SU-DHL-6 (cell line): ENCODE measurements around the gene PDE7B.

Experiments used
- H2AFZ ChIP-seq: fragments of 200-600 bp; sonication (generic); 2 replicates; pipeline ENCODE4 v1.6.1; 2014; ENCODE audit warnings: low read depth, mild to moderate bottlenecking, moderate library complexity, mixed read lengths, antibody characterized with exemption, low read length; ENCODE audit not compliant: severe bottlenecking
- H3F3A ChIP-seq: fragments of 200-600 bp; shearing (Covaris generic); 2 replicates; pipeline ENCODE4 v1.6.0; 2016; ENCODE audit warnings: antibody characterized with exemption, mild to moderate bottlenecking; ENCODE audit not compliant: insufficient read depth
- H3K27ac ChIP-seq: fragments of 200-600 bp; sonication (generic); 2 replicates; pipeline ENCODE4 v1.5.1; 2016; ENCODE audit warnings: low read depth, mild to moderate bottlenecking, low read length, moderate library complexity, mixed read lengths
- H3K27me3 ChIP-seq: fragments of 200-600 bp; sonication (generic), shearing (Covaris generic); 2 replicates; pipeline ENCODE4 v1.6.0; 2014; ENCODE audit warnings: mild to moderate bottlenecking, low read length
- H3K36me3 ChIP-seq: fragments of 200-600 bp; sonication (generic); 2 replicates; pipeline ENCODE4 v1.6.1; 2014; ENCODE audit warnings: mild to moderate bottlenecking, low read length, mixed read lengths
- H3K4me2 ChIP-seq: fragments of 300-600, 200-600 bp; shearing (Covaris generic), sonication (generic); 2 replicates; pipeline ENCODE4 v1.6.0; 2014; ENCODE audit warnings: low read length, low read depth, mild to moderate bottlenecking; ENCODE audit not compliant: poor library complexity, severe bottlenecking
- H3K4me3 ChIP-seq: fragments of 200-600 bp; sonication (generic); 2 replicates; pipeline ENCODE4 v1.5.1; 2014; ENCODE audit warnings: antibody characterized with exemption, low read length, mild to moderate bottlenecking, mixed read lengths; ENCODE audit not compliant: insufficient read depth, poor library complexity, severe bottlenecking
- H3K79me2 ChIP-seq: fragments of 200-600 bp; sonication (generic); 2 replicates; pipeline ENCODE4 v1.6.1; 2014; ENCODE audit warnings: mild to moderate bottlenecking, low read length, moderate library complexity; ENCODE audit not compliant: insufficient read depth
- H3K9ac ChIP-seq: fragments of 200-600 bp; sonication (generic); 2 replicates; pipeline ENCODE4 v1.7.0; 2014; ENCODE audit warnings: mild to moderate bottlenecking, low read length
- H3K9me2 ChIP-seq: fragments of 200-600 bp; sonication (generic); replicated peaks from 2 replicates; pipeline ENCODE4 v1.6.1; 2014; ENCODE audit warnings: low read length; ENCODE audit not compliant: insufficient read depth
- H3K9me3 ChIP-seq: fragments of 200-600 bp; sonication (generic); 2 replicates; pipeline ENCODE4 v1.6.1; 2014; ENCODE audit warnings: low read length, mixed read lengths; ENCODE audit not compliant: insufficient read depth
- H4K20me1 ChIP-seq: fragments of 200-600 bp; sonication (generic); 2 replicates; pipeline ENCODE4 v1.6.1; 2014; ENCODE audit warnings: low read depth, mild to moderate bottlenecking, antibody characterized with exemption, low read length, moderate library complexity, mixed read lengths
- CTCF ChIP-seq: fragments of 200-600 bp; sonication (generic); IDR thresholded peaks from one replicate; pipeline ENCODE4 v1.5.1; 2017; ENCODE audit warnings: antibody characterized with exemption, mild to moderate bottlenecking, low read length, moderate library complexity; ENCODE audit not compliant: insufficient read depth, poor library complexity, severe bottlenecking
- EZH2phosphoT487 ChIP-seq: fragments of 200-600 bp; sonication (generic), shearing (Covaris generic); conservative IDR thresholded peaks from 2 replicates; pipeline ENCODE4 v1.6.1; 2018; ENCODE audit warnings: mild to moderate bottlenecking, antibody characterized with exemption, low read length, moderate library complexity, mixed read lengths

Gene PDE7B

DNA sequence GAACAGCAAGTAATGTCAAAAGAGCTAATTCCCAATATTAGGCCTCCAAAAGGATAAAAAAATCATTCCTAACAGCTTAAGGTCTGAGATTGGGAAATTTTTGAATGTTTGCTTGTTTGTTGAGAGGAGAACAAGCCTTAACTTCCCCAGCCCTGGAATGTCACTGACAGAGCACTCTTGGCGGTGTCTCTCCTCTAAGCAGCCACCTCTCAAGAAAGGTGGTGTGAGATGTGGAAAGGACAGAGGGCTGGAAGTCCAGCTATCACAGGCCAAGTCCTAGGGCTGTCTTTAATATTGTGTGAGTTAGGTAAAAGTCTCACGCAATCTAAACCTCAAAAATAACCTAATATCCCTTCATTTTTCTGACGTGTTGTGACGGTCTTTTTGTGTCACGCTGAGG, 297.0 kb downstream of the PDE7B start:
- Histone ChIP-seq H4K20me1 (no peaks in the 10 kb centered on the region), H3K79me2 (no peaks in the 10 kb centered on the region), H3K27ac (no peak overlapping the region), H3K4me2 (no peak overlapping the region), H3K9me3 (no peaks in the 10 kb centered on the region), H3K4me3 (no peak overlapping the region), H3K36me3 (no peaks in the 10 kb centered on the region), H3K9ac (no peak overlapping the region), H3K9me2 (no peaks in the 10 kb centered on the region), H3F3A (no peaks in the 10 kb centered on the region), H2AFZ (no peak overlapping the region), H3K27me3 (no peaks in the 10 kb centered on the region)
- TF ChIP-seq CTCF (no peak), EZH2phosphoT487 (no peak)

- TF ChIP-seq CTCF (no peak), EZH2phosphoT487 (no peak)
- Histone ChIP-seq H3K4me2 (no peak overlapping the region), H3K27me3 (no peaks in the 10 kb centered on the region), H3K79me2 (no peaks in the 10 kb centered on the region), H2AFZ (no peak overlapping the region), H3K9me2 (no peaks in the 10 kb centered on the region), H3K9me3 (no peaks in the 10 kb centered on the region), H3K9ac (no peak overlapping the region), H3K27ac (no peak overlapping the region), H3K36me3 (no peaks in the 10 kb centered on the region), H4K20me1 (no peaks in the 10 kb centered on the region), H3F3A (no peaks in the 10 kb centered on the region), H3K4me3 (no peak overlapping the region)
Measured at GRCh38 chr6:136149311-136149710, 297.8 kb downstream of the PDE7B start.

GRCh38 chr6:136150961-136151360, 299.5 kb downstream of the PDE7B start:
- TF ChIP-seq EZH2phosphoT487 (no peak), CTCF (no peak)
- H3K9ac ChIP-seq = no peak overlapping the region
- H3K4me2 ChIP-seq = no peak overlapping the region

GRCh38 chr6:136153707-136154375, 302.3 kb downstream of the PDE7B start:
- no peaks in the 10 kb centered on the region for H4K20me1 ChIP-seq
- TF ChIP-seq EZH2phosphoT487 (no peak), CTCF (no peak)
- no peak overlapping the region for H2AFZ ChIP-seq
- H3K27me3 ChIP-seq = no peaks in the 10 kb centered on the region
- H3K9ac ChIP-seq = no peak overlapping the region
- H3K4me2 ChIP-seq = no peak overlapping the region
- no peaks in the 10 kb centered on the region for H3K9me3 ChIP-seq
- H3K9me2 ChIP-seq = no peaks in the 10 kb centered on the region
- H3K79me2 ChIP-seq = no peaks in the 10 kb centered on the region
- no peaks in the 10 kb centered on the region for H3F3A ChIP-seq
- no peaks in the 10 kb centered on the region for H3K36me3 ChIP-seq
- no peak overlapping the region for H3K27ac ChIP-seq
- no peak overlapping the region for H3K4me3 ChIP-seq

More at GRCh38 chr6:136150961-136151360, 299.5 kb downstream of the PDE7B start:
- no peaks in the 10 kb centered on the region for H3K9me2 ChIP-seq
- H3K36me3 ChIP-seq = no peaks in the 10 kb centered on the region
- H3K27ac ChIP-seq = no peak overlapping the region
- no peaks in the 10 kb centered on the region for H3K27me3 ChIP-seq
- no peaks in the 10 kb centered on the region for H4K20me1 ChIP-seq
- H3F3A ChIP-seq = no peaks in the 10 kb centered on the region
- H2AFZ ChIP-seq = no peak overlapping the region
- H3K9me3 ChIP-seq = no peaks in the 10 kb centered on the region
- H3K79me2 ChIP-seq = no peaks in the 10 kb centered on the region
- H3K4me3 ChIP-seq = no peak overlapping the region
